Stimulated activated CD4-positive, alpha-beta T cell treated with anti-CD3 and anti-CD28 coated beads, Interleukin-4, amount 100 ng/mL, for 4 hours (primary cell): ENCODE measurements around the gene DNAH6.
A peak's percentile ranks its signal among the peaks of the same experiment; 100 is the strongest.

ENCODE experiments used
- DNase-seq, 2 experiments: peaks; one replicate each; pipeline ENCODE4 v3.0.0-alpha.2; 2020

The DNAH6 gene

GRCh38 chr2:84808279-84808678 is 292.0 kb downstream of the DNAH6 start:
- no peak for DNase-seq

DNA sequence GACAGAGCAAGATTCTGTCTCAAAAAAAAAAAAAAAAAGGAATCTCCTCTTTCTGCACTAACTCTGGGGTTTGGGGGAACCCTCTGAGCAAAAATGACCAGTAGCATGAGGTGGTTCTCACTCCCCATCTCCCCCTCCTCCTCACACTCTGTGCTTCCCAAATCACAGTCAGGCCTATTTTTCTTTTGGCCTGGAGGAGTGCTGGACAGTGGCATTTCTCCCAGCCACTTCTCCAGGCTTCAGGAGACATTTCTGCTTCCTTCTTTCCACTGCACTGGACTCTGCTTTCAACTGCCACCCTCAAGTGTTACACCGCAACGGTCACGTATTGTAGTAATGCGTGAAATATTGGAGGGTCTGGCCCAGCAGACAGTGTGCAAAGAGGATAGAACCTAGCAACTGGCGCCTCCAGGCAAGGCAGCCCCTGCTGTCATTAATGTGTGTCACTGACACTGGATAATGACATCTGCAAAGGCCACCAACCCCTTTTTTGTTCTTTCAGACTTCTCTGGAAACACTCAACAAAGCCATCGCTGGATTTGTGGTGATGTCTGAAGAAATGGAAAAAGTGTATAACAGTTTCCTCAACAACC is 295.6 kb downstream of the DNAH6 start:
- DNase-seq: no peak

DNA sequence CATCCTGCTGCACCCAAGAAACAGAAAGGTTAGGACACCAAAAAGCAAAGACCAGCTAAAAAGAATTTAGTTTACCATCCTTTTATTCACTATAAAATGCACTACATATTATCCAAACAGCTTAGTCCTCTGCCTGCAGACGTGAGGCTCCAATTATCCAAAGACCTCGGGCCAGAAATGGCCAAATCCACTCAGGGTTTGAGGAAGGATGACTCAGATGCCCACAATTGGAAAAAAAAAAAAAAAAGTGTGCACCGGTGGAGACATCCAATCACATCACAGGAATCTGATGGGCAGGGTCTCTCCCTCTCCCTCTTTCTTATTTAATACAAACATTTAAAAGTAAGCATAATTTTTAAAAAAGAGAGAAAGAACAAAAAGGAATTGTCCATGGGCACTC is 298.8 kb downstream of the DNAH6 start:
- DNase-seq: no peak

DNA sequence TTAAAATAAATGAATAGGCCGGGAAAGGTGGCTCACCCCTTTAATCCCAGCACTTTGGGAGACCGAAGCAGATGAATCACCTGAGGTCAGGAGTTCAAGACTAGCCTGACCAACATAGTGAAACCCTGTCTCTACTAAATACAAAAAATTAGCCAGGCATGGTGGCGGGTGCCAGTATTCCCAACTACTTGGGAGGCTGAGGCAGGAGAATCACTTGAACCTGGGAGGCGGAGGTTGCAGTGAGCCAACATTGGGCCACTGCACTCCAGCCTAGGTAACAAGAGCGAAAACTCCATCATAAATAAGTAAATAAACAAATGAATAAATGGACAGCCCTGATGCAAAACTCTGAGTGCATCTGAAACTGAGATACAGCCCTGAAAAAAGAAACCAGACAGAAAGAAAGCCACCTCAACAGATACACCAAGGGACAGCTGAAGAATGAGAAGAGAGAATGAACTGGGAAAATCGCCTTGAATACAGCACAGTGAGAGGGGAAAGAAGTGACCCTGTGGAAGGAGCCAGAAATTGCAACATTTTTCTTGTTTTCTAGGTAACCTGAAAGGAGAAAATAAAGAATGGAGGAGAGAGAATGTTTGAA is 300.2 kb downstream of the DNAH6 start:
- no peak for DNase-seq

DNA sequence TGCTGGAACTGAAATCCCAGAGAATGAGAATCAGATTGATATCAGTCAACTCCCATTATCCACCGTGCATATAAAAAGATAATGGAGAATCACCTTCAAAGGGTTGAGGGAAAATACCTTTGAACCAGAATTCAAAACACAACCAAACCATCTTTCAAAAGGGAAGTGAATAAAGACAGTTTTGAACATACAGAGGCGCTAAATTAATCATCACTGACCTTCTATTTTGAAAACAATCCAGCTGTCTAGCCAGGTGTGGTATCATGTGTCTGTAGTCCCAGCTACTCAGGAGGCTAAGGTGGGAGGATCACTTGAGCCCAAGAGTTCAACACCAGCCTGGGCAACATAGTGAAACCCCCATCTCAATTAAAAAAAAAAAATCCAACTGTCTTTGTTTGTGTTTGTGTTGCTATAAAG is 300.9 kb downstream of the DNAH6 start:
- DNase-seq: no peak

DNA sequence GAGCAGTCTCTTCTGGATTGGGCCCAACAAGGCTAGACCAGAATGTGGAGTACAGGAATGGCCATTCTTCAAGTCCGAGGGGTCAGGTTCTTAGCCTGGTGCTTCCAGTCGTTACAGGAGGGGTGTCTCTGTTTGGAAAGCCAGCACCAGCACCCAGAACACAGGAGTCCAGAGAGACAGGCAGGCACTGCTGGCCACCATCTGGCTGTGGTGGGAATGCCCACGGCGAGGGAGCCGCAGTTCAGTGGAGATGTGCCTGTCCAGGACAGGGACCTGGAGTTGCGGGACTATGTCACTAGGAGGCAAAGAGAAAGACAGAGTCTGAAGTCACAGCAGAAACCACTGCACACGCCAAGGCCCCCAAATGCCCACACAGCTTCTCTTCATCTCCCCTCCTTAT is 305.5 kb downstream of the DNAH6 start:
- DNase-seq: no peak

DNA sequence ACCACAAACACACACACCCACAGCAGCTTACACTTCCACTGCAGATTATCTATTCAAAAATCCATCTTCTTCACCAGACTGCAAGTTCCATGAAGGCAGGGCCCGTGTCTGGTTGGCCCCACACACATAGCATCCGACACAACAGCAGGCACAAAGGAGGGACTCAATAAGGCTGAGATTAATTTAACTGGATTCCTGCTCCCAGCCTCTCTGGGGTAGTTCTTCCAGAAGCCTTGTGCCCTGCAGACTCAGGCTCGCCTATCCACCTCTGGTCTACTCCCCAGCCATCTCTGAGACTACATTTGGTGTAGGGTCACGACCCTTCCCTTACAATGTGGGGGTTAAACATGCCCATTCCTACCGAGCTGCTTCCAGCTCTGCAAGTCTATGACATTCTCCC is 306.9 kb downstream of the DNAH6 start:
- no peak for DNase-seq

GRCh38 chr2:84823788-84824187 is 307.5 kb downstream of the DNAH6 start:
- no peak for DNase-seq

DNA sequence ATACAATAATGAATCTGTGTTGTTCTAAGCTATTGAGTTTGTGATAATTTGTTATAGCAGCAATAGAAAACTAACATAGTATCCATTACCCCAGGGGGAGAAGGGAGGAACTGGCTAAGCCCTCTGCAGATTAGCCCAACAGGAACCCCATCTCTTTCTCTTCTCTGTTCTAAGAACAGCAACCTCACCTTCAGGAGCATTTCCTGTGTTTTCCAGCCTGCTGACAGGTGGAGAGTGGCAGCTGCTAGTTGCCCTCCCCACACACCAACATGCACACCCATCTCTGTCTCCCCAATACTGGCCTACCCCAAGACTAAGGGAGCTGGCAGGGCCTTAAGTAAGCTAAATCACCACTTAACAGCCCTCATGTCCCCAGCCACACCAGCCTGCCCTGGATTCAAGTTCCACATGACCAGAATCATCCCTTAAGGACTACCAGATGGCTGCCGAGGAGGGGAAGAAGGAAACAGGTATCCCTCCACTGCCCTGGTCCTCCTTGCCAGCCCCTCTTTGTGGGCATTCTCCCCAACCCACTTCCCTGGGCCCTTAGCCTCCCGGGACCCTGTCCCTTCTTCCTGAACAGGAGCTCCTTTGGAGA is 311.8 kb downstream of the DNAH6 start:
- DNase-seq: no peak

DNA sequence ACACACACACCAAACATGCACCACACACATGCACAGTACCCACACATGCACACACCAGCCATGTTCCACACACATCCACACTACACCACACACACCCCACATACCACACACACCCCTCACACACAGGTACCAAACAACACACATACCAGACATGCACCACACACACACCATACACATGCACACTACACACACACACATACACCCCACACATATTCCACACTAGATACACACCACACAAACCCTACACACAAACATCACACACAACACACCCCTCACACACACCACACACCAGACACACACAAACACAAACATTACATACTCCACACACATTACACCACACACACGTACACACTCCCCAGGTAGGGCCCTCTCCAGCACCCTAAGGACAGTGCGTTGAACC is 313.4 kb downstream of the DNAH6 start:
- no peak for DNase-seq

DNA sequence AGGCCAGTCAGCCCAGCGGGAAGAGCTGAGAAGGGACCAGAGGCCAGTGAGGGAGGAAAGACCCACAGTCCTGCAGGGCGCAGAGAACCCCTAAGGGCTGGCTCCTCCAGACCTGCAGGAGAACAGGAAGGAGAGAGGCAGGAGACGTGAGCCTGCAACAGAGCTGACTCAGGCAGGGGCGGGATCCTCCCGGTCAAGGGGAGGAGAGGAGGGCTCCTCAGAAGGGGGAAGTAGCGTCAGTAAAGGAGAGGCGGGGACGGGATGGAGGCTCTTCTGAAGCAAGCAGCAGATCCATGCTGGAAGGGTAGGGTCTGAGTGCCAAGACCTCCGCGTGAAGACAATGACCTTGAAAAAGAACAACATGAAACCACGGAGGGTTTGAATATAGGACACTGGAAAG is 313.8 kb downstream of the DNAH6 start:
- no peak for DNase-seq

DNA sequence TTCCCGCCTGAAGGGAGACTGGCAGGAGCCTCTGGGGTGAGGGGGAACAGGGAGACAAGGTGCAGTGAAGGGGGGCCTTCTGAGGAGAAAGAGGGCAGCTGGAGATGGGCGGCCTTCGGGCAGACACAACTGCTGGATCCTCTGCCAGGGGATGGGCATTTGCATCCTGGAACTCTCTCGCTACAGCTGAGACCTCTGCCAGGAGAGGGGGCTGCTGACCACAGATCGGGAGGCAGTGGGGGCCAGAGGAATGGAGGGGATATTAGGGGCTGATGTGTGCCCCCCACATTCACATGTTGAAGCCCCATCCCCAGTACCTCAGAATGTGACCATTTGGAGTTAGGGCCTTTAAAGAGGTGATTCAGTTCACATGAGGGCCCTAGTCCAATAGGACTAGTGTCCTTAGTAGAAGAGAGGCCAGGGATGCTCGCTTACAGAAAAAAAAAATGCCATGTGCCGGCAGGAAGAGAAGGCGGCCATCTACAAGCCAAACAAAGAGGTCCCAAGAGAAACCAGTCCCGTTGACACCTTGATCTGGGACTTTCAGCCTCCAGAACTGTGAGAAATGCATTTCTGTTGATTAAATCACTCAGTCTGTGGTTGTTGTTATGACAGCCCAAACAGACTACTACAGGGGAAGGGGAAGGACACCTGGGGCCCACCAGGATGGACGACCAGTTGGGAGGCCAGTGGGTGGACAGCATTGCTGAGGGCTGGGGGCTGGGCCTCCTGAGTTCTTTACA is 314.6 kb downstream of the DNAH6 start:
- no peak for DNase-seq

- DNase-seq: no peak
These were observed 316.6 kb downstream of the DNAH6 start for GRCh38 chr2:84832772-84833461.

- no peak for DNase-seq
These were observed 317.3 kb downstream of the DNAH6 start for GRCh38 chr2:84833481-84834150.

GRCh38 chr2:84836215-84836614 is 319.9 kb downstream of the DNAH6 start:
- no peak for DNase-seq

- no peak for DNase-seq
These were observed 322.3 kb downstream of the DNAH6 start for GRCh38 chr2:84838434-84839145.

- DNase-seq: peak in 1 of 2 experiments; percentile 64
These were observed 323.6 kb downstream of the DNAH6 start for GRCh38 chr2:84839851-84840250.

GRCh38 chr2:84840306-84840705 is 324.0 kb downstream of the DNAH6 start:
- no peak for DNase-seq

GRCh38 chr2:84841577-84841976 is 325.3 kb downstream of the DNAH6 start:
- no peak for DNase-seq

GRCh38 chr2:84844141-84844540 is 327.8 kb downstream of the DNAH6 start:
- DNase-seq: peak in 1 of 2 experiments; percentile 36

DNA sequence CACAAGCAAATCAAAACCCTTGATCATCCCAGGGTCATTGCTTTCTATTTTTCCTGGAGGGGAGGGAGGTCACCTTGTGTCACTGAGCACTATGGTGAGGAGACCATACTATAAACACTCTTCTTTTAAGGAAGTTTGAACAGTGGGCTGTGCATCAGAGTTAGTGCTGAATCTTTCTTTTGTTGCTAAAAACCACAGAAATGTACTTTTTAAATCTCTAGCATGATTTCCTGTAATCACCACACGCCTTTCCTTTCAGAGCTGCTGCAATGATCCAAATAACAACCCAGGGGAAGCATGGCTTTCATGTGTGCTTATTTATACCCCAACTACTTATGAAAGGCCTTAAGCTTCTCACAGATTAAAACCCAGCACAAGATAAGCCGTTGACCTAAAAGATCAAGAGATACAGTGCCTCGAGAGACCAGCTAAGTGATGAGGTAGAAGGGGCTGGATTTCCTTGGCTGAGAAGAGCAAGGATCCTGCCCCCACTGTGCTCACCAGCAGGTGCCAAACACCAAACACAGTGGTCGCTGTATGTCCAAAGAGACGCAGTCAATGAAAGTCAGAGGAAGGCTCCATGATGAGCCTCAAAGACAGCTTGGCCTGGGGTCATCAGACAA is 329.9 kb downstream of the DNAH6 start:
- DNase-seq: peak in 1 of 2 experiments; percentile 62

- DNase-seq: no peak
These were observed 330.4 kb downstream of the DNAH6 start for GRCh38 chr2:84846741-84847142.
